ENCODE results near the gene CREBZF. TPM values are rescaled to one million over a fixed set of nuclear protein-coding genes. Genes with fewer than 3 reads are reported as not detected.

The CREBZF gene
- 44.1 and 53.7 TPM in 2 replicates for total RNA-seq

GRCh38 chr11:85664615-85665481 lies at the start of gene CREBZF:
TSS of gene CREBZF (minus strand) at chr11:85665129. CDS start at chr11:85664875, 254 bp downstream.

GRCh38 chr11:85685820-85686459 lies 21.0 kb upstream of the CREBZF start, which contains the start of gene CCDC89:
TSS of gene CCDC89 (minus strand) at chr11:85686195. CDS start at chr11:85686130, 65 bp downstream.

GRCh38 chr11:85647604-85648299 lies 17.2 kb downstream of the CREBZF start, which contains the start of gene TMEM126A:
TSS of gene TMEM126A (plus strand) at chr11:85647967. CDS start at chr11:85650256, 2,289 bp downstream.

GRCh38 chr11:85627998-85628770 lies 36.7 kb downstream of the CREBZF start, which contains the start of gene TMEM126B:
TSS of gene TMEM126B (plus strand) at chr11:85628593. CDS start at chr11:85628608, 15 bp downstream.

GRCh38 chr11:85627332-85627997 lies 37.5 kb downstream of the CREBZF start, which contains the start of gene DLG2:
TSS of gene DLG2 (minus strand) at chr11:85627344.

Other genes starting within 250 kb of the CREBZF start
- gene DLG2, start 37.8 kb downstream of the CREBZF start, total RNA-seq = 2.8 and 4.1 TPM in 2 replicates
- 44.5 and 51.6 TPM in 2 replicates for gene TMEM126B, start 36.5 kb downstream of the CREBZF start, total RNA-seq
- gene TMEM126A, start 17.2 kb downstream of the CREBZF start, total RNA-seq = 15.6 and 29.4 TPM in 2 replicates
- gene CCDC89, start 21.1 kb upstream of the CREBZF start, total RNA-seq = 2.6 and 3.9 TPM in 2 replicates
- gene SYTL2, start 146.0 kb upstream of the CREBZF start, total RNA-seq = 77.7 and 106 TPM in 2 replicates
- not detected in 2 replicates for gene CCDC83, start 190.3 kb upstream of the CREBZF start, total RNA-seq

Data from hair follicle dermal papilla cell (primary cell).